Measurements from ENCODE around the gene DMRTB1.

The DMRTB1 gene

DNA sequence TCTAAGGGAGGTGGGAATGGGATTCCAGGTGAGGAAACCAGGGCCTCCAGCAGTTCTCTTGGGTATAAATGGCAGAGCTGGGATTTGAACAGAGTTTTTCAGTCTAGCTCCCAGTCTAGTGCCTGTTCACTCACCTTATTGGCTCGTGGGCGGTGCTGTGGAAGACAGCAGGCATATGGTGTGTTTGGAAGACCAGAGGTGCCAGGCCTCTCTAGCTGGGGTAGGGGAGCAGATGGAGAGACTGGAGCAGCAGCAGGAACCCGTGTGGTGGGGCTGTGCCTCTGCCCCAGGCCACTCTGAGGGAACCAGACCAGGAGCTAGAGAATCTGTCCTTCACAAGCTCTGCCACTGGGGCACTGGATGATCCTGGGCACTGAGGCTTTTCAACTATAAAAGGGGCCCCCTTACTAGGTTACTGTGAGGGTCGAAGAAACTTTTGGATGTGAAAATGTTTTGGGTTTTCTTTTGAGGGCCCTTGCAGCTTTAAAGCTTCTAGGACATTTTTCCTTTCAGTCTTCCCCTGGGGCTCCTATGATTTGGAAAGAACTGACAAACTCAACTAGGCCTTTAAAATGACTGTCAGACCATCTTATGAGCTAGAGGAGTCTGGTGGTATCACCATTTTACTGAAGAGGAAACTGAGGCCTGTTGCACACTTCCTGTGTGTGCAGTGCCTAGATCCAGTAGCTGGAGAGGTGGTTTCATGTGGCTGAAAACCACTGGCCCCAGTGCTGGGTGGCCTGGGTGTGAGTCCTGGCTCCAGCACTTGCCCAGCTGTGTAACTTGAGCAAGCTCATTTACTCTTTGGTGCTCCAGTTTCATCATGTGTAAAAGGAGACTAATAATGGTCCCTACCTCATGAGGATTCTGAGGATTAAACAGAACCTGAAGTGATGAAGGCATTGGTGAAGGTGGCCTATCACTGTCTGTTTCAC, 6.1 kb downstream of the DMRTB1 start:
- no peak for DNase-seq

DNA sequence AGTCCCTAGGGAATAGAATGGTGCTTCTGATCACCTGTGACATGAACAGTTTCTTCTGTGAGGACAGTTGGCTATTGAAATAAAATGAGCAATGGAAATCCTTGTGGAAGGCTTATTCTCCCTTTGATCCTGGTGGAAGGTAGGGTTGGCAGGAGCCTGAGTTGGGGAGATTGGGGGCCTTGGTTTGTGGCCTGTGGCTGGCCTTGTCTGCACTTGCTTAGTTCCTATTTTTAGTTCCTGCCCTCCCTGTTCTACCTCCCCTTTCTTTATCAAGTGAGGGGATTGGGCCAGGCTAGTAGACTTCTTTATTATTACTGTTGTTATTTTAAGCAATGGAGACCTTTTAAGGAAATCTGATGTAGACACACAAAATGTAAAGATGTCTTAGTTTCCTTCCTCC, 8.2 kb downstream of the DMRTB1 start:
- DNase-seq: no peak

DNA sequence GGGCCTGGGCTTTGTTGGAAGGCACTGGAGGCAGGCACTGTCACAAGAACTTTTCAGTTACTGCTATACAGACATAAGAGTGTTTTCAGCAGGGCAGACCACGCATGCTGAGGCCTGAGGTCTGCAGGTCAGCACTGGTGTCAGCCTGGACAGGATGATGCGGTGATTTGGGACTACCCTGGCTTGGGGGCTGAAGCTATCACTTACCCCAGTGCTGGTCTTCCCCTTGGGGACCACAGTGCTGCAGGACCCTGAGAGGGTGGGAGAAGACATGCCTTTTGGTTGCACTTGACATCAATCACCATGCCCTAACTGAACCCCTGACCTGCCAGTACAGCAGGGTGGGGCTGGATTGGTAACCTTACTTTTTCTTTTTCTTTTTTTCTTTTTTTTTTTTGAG, 9.2 kb downstream of the DMRTB1 start:
- DNase-seq: no peak

DNA sequence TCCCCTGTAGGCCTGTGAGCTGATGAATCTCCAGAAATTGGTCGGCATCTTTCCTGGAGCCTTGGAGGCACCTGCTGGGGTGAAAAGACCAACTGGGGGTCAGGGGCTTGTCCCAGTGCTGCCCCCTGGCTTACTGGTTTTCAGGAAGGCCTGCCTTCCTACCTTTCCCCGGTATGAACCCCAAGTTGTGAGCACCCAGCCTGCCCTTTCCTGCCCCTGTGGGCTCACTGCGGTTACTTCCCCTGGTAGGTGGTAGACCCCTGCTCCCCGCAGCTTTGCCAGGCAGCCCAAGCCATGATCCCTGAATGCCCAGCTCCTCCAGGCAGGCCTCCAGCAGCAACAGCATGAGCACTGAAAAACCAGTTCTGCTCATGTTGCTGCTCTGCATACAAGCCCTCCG, 10.2 kb downstream of the DMRTB1 start:
- no peak for DNase-seq

DNA sequence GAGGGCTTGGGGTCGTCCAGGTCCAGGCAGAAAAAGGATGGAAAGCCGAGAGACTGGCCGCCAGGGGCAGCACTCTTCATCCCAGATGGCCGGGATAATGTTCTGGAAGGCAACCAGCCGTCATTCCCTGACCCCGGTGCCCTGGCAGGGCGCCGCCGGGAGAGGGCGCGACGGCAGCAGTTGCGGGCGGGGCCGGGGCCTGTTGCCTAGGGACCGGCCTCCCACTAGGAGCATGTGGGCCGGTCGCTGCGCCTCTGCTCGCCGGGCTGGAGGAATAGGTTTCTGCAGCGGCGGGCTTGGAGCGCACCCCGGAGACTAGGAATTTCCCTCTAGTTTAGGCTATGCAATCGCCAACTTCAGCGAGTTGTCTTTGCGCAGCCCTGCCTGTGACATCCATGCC, 11.0 kb downstream of the DMRTB1 start:
- DNase-seq: no peak

DNA sequence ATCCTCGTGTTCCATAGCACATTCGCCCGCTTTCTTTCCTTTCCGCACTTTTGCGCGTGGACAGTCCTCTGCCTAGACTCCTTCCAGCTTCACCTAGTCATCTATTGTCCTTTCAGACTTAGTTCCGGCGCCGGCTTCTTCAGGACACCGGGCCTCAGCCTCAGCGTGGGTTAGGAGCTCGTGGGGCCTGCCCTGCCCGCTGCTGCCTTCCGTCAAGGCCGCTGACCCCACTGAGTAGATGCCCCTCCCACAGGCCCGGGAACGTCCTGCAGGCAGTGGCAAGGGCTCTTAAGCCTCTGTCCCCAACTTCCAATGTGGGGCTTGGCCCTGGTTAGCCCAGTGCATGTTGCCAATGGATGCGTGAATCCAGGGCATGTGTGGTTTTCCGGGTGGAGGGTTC, 11.4 kb downstream of the DMRTB1 start:
- no peak for DNase-seq

DNA sequence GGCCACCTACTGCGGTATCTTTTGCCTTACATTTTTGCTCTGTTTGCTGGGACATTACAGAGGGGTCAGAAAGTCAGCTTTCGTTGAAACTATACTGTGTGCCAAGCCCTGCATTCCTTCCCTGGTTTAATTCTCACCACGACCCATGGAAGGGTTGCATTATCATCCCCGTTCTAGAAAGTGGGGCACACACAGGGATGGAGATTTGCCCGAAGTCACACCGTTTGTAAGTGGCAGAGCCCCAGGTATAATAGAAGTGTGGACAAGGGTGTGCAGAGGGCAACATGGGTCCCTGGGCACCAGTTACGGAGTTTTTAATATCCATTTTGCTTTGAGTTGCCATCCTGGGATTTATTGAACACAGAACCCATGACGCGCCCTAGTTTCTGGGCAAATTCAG, 11.8 kb downstream of the DMRTB1 start:
- no peak for DNase-seq

DNA sequence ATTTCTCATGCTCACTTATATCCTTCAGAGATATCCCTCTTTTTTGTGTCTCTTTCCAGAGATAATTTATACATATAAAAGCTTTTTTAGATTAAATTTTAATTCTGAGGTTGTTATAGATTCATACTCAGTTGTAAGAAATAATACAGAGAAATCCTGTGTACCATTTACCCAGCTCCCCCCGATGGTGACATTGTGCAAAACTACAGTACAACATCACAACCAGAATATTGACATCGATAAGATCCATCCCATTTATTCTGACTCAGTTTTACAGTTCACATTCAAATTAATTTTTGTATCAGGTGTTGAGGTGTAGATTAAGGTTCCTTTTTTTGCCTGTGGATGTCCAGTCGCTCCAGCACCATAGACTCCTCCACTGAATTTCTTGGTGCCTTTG, 14.3 kb downstream of the DMRTB1 start:
- DNase-seq: no peak

DNA sequence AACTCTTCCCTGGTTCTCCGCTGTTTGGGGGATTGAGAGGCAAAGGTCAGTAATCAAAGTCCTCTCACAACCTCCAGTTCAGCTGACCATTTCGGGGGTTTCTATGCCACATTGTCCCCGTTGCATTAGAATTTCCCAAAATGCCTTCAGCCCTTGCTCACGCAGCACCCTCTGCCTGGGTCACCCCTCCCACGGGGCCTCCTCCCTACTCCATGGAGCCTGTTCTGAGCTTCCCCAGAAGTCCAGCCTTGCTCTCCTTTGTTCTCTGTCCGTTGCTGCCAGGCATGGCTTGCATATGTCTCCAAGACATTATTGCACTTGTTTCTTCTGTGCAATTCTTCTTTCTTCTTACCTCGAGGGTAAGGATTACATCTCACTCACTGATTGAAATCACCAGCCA, 16.5 kb downstream of the DMRTB1 start:
- no peak for DNase-seq

DNA sequence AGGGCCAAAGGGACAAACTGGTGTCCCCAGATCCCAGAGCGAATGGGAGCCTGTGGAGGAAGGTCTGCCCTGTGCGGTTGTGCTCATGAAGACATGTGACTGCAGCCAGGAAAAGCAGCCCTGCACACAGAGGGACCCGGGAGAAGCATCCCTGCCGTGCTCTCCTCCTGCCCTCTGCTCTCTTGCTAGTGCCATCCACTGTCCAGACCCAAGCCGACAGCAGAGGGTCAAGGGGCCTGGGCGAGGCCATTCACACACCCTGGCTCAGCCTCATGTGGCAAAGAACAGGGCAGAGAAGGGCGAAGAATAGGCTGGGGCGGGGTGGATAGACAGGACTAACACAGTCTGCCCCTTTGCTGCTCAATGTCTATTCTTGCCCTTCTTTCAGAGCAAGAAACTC, 17.4 kb downstream of the DMRTB1 start:
- DNase-seq: no peak

DNA sequence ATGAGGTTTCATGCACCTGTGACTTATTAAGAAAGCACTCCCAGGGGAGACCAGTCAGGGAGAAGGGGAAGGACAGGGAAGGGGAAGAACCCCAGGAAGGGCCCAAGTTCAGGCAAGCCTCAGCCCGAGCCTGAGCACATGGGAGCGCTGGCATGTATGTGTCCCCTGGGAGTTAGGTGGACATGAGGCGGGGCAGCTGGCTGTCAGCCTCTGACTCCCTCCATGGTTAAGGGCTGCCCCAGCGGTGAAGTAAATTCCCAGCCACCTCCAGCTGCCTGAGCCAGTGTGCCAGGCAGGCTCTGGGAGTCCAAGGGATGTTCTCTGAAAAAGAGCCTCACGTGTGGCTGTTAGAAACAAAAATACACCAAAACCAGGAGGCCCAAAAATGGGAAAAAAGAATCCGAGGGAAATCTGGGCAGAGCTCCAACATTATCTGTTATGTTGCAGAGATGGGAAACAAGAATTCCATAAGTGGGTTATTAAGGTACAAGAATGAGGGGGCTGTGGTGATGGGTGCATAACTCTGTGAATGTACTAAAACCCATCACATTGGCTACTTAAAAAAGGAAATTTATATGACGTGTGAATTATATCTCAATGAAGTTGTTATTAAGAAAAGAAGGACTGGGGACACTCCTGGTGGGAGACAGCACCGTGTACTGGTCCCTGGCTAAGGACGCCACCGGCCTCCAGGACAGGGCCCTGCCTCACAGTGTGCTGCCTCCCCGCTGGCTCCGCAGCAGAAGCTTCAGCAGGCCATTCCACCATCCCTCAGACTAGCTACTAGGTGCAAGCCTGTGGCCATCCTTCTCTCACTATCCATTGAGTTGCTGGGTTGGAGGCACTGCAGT, 18.7 kb downstream of the DMRTB1 start:
- DNase-seq: no peak

DNA sequence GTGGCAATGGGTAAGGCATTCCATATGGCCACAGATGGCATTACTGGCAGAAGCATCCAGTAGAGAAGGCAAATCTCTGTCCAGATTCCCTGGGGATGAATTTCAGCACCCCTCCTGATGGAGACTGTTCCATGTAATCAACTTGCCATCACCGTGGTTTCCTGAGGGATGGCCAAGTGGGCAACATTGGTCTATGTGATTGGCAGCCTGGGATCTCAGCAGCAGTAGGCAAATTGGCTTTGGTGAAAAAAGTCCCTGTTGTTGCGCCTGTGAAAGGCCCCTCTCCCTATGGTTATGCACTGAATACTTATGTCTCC, 19.3 kb downstream of the DMRTB1 start:
- DNase-seq: no peak

DNA sequence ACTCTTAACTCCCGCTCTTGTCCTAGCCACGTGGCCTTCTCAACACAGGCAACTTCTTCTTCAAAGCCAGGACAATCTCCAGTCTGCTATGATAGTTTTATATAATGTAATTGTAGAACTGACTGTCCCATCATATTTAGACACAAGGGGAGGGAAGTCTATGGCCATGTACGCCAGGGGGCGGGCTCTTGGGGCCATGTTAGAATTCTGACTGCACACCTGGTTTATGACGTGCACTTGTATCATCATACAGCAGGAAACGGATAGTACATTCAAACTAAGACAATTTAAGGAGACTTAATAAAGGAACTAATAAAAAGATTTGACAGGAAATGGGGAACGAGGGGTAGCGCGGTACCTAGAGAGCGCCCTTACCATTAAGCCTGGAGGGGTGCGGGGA, 21.5 kb downstream of the DMRTB1 start:
- DNase-seq: no peak

DNA sequence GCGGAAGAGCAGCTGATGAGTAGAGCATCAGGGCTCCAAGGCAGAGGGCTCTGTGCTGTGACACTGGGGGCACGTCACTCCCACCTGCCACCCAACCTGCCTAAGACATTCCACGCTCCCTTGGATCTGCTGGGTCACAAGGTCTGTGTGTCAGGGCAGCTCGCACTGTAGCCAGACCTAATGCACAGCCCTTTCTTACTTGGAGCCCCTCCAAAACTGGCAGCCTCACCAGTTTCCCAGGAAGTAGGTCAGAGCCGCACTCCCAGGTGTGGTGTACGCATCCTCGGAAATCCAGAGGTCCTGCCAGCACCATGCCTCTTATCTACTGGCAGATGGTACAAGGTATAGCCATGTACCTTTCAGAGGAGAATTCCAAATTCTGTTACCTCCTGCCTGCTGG, 22.3 kb downstream of the DMRTB1 start:
- no peak for DNase-seq

DNA sequence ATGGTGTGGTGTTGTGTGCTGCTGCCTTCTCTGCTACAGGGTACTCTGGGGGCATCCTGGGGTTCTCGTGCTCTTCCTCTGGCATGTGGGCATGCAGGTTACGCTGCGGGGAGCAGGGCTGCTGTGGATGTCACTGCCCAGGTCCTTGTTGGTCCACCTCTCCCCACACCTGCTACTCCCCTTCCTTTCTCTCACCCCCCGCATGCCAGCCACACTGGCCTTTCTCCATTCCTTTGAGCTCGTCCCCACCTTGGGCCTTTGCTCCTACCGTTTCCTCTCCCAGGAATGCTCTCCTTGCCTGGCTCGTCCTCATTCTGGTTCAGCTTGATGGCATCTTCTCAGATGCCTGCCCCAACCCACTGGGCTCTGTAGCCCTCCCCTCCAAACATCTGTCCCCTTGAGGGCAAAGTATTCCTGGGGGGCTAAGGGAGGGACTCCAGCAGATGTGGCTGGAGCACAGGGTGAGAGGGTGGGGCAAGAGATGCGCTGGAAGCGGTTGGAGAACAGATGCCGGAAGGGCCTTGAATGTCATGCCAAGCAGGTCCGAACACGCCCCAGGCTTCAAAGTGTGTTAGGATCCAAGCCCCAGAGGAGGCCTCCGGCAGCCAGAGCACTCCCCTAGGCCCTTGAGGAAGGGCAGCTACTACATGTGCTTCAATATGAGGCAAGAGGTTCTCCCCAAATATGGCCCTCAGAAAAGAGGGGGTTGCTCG, 23.4 kb downstream of the DMRTB1 start:
- no peak for DNase-seq

DNA sequence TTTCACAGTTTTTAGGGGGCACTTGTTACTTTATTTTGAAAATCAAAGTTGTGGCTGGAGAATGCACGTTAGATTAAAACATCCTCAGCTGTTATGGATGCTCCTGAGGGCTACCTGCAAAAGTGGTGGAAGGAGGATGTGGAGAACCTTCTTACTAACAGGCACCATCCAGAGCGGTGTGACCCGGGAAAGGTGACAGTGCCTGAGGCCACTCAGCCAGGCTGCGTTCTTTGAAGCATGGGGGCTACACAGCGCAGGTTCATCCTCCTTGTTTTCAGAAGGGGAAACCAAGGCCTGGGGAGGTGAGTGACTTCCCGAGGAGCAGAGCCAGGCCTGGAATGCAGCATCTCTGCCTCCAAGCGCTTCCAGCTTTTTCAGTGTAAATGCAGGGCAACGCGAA, 24.0 kb downstream of the DMRTB1 start:
- DNase-seq: no peak

DNA sequence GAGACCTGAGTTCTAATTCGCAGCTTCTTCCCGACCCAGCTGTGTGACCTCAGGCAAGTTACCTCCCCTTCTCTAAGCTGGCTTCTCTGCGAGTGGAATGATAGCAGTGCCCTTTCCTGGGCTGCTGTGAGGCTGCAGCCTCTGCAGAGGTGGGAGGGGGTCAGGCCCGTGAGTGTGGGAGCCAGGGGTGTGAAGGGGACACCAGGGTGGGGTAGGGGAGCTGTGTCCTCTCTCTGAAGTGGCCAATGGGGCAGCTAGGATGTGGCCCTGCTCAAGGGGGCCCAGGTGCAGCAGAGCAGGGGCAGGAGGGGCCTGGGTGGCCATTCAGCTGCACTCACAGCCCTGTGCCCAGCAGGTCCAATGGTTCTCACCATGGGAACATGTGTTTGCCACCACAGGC, 24.5 kb downstream of the DMRTB1 start:
- no peak for DNase-seq

DNA sequence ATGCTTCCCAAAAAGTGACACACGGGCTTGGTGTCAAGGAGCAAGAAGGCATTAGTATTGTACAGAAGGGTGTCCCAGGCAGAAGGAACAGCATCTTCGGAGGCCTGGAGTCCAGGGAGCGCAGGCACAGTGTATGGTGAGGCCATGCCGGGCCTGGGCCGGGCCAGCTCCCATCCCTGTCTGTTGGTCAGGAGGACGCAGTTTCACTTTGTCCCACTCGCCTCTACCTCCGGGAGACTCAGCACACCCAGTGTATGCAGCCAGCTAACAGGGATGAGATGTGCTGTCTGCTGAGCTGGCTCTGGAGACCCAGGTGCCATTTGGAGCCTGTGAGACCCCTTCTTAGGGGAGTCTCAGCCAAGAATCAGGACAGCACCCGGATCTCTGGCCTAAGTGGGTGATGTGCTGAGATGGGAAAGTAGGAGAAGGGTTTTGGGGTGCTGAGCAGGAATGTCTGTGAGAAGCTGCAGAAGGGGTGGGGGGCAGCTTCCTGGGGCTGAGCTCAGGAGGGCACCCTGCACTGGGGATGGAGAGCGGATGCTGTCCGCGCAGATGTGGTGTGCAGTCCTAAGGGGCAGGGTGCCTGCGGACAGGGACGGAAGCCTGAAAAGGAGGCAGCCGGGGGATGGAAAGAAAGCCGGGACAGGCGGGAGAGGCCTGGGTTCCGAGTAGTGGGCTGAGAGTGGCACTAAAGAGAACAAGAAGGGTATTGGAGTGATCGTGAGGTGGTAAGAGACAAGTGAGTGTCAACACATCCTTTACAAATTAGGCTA, 25.7 kb downstream of the DMRTB1 start:
- DNase-seq: no peak

DNA sequence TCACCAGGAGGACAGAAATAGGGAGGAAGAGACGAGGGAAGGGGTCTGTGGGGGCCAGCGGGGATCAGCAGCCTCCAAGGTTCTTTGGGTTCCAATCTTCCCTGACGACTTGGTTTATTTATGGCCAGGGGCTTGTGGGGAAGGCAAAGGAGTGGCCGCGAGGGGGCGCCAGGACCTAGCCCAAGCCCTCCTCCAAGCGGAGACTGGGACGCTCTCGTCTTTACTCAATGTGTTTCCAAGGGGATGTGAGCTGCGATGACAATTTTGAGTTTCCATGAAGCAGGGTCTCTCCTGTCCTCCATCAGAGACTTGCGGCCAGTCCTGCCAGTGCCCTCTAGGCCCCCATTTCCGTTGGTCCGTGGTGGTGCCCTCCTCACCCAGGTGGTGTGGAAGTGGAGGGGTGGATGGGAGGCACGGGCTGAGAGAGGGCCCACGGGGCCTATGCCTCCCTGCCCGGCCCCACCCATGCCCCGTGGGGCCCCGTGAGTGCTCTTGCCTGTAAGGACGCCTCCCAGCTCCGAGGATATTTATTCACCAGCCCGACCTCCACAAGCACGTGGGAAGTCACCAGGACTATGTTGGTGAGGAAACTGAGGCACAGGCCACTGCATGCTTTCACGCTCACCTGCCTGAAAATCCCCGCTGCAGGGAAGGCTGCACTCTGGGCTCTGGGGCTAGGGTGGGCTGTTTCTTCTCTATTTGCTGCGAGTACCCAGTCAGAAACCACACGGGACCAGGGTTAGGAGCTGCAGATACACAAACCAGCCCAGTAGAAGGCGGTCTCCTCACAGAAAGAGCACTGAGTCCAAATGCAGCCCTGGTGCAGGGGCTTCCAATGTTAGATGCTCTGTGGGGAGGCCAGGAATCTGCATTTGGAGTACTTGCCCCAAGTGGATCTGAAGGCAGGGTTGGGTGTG, 26.5 kb downstream of the DMRTB1 start:
- DNase-seq: peak; percentile 67 to 77

DNA sequence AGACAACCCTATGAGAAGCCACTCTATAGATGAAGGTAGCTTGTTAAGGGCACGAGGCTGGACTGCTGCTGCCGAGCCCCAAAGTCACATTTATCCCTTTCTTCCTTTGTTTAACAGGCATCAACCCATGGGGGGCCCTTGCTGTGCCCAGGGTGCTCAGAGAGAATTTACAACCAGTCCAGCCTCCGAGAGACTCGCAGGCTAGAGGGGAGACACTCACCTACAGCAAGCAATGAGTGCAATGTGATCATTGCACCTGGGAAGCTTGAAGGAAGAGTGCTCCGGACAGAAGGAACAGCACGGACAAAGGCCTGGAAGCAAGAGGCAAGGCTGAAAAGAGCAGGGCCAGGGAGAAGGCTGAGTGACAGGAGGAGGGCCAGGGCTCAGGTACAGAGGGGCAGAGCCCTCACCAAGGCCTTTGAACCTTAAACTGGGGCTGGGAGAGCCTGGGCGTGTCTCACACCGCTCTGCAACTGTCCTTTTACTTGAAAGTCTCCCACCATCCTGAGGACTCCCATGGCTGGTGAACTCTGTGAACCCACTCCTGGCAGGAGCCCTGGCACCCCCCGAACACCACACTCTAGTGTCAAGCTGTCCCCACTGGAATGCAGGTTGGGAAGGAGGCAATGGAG, 27.3 kb downstream of the DMRTB1 start:
- no peak for DNase-seq

DNA sequence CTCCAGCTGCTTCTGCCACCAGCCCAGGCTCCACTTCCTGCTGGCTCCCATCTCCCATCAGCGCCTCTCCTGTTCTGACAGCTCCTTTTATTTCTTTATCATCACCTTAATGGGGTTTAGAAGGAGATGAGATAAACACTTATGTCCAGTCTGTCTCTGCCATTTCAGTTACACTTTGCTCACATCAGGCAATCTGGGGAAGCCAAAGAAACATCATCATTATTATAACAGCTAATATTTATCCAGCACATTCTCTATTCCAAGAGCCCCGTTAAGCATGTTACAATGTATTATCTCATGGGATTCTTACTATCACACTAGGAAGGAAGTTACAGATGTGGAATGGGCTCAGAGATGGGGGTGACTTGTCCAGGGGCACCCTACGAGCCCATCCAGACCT, 31.2 kb downstream of the DMRTB1 start:
- DNase-seq: no peak

Measured in stimulated activated CD4-positive, alpha-beta T cell treated with anti-CD3 and anti-CD28 coated beads, Interleukin-2, amount 100 ng/mL, for 48 hours (primary cell).